H1 (cell line): ENCODE measurements around the gene TMEM273. TPM values are rescaled to one million over a fixed set of nuclear protein-coding genes. Genes with fewer than 3 reads are reported as not detected.

ENCODE experiments used
- CTCF ChIA-PET: fragments of 300-600 bp; sonication (Branson Sonifier 250); formaldehyde crosslinking; loops from one replicate; lab custom pipeline; 2021; ENCODE audit not compliant: partially characterized antibody; lab: Charles Lee
- POLR2A ChIA-PET: fragments of 300-600 bp; sonication (Branson Sonifier 250); formaldehyde crosslinking; loops from one replicate; lab custom pipeline; 2021; ENCODE audit warnings: inconsistent platforms; ENCODE audit not compliant: partially characterized antibody; lab: Charles Lee
- DNase-seq, 2 experiments: peaks; one replicate each; pipeline versions ENCODE4 v3.0.0 to v3.0.0-alpha.2; 2010 to 2022; ENCODE audit warnings: low spot score in 2 of 2, low read depth in 1 of 2, mixed read lengths in 1 of 2
- FAIRE-seq: peaks from 2 replicates; lab custom pipeline; 2011; peaks lifted over from hg19 to GRCh38; lab: Jason Lieb, UNC
- H2AFZ ChIP-seq: 2 replicates; pipeline ENCODE4 v1.8.1; 2012; ENCODE audit warnings: low read length, inconsistent platforms
- H2AK5ac ChIP-seq: 2 replicates; pipeline ENCODE4 v1.6.1; 2013; ENCODE audit warnings: low read depth, low read length
- H2BK120ac ChIP-seq: replicated peaks from 2 replicates; pipeline ENCODE3; 2013; ENCODE audit warnings: low read depth, low read length, inconsistent platforms
- H2BK12ac ChIP-seq: 2 replicates; pipeline ENCODE4 v1.6.1; 2013; ENCODE audit warnings: low read depth, low read length
- H2BK15ac ChIP-seq: 2 replicates; pipeline ENCODE4 v1.6.1; 2013; ENCODE audit warnings: low read length
- H2BK20ac ChIP-seq: 2 replicates; pipeline ENCODE4 v1.6.1; 2013; ENCODE audit warnings: low read length
- H2BK5ac ChIP-seq: 2 replicates; pipeline ENCODE4 v1.6.1; 2013; ENCODE audit warnings: low read depth, low read length
- H3K14ac ChIP-seq: 2 replicates; pipeline ENCODE4 v1.6.1; 2013; ENCODE audit warnings: inconsistent platforms; ENCODE audit not compliant: insufficient read length
- H3K18ac ChIP-seq: 2 replicates; pipeline ENCODE4 v1.6.1; 2013; ENCODE audit warnings: low read length; ENCODE audit errors: extremely low read depth
- H3K23ac ChIP-seq: 2 replicates; pipeline ENCODE4 v1.6.1; 2013; ENCODE audit warnings: inconsistent platforms; ENCODE audit not compliant: insufficient read length
- H3K23me2 ChIP-seq: 2 replicates; pipeline ENCODE4 v1.6.1; 2013; ENCODE audit warnings: low read depth, low read length
- H3K27ac ChIP-seq: 2 replicates; pipeline ENCODE4 v1.6.1; 2011; ENCODE audit warnings: low read depth, low read length, inconsistent platforms
- H3K27me3 ChIP-seq, 4 experiments: replicated peaks in 1 of 4; 1 replicate in 1 of 4; 2 replicates in 3 of 4; pipeline versions ENCODE4 v1.6.1 to v1.8.1; 2011 to 2013; ENCODE audit warnings: low read length in 3 of 4, mild to moderate bottlenecking in 3 of 4, inconsistent platforms in 2 of 4, mixed read lengths in 2 of 4, moderate library complexity in 1 of 4; ENCODE audit not compliant: control insufficient read depth in 3 of 4, insufficient read depth in 3 of 4; ENCODE audit errors: extremely low read depth in 1 of 4
- H3K36me3 ChIP-seq, 4 experiments: 2 replicates each; pipeline versions ENCODE4 v1.6.1 to v1.8.1; 2011 to 2013; ENCODE audit warnings: mild to moderate bottlenecking in 4 of 4, low read length in 3 of 4, moderate library complexity in 2 of 4, control low read depth in 1 of 4, inconsistent platforms in 1 of 4; ENCODE audit not compliant: insufficient read depth in 4 of 4, control insufficient read depth in 2 of 4
- H3K4ac ChIP-seq: replicated peaks from 2 replicates; pipeline ENCODE3; 2013; ENCODE audit warnings: low read length, low read depth, mixed read lengths, inconsistent platforms; ENCODE audit not compliant: insufficient read length
- H3K4me1 ChIP-seq, 4 experiments: replicated peaks in 1 of 4; 1 replicate in 1 of 4; 2 replicates in 3 of 4; pipeline versions ENCODE4 v1.6.1 to v1.8.1; 2011 to 2013; ENCODE audit warnings: low read length in 3 of 4, inconsistent platforms in 2 of 4, mixed read lengths in 1 of 4; ENCODE audit not compliant: insufficient read depth in 4 of 4, control insufficient read depth in 3 of 4
- H3K4me2 ChIP-seq, 2 experiments: 2 replicates each; pipeline versions ENCODE4 v1.6.1 to v1.8.1; 2011 to 2013; ENCODE audit warnings: low read depth in 2 of 2, low read length in 2 of 2, control low read depth in 1 of 2, inconsistent platforms in 1 of 2, mild to moderate bottlenecking in 1 of 2; ENCODE audit not compliant: insufficient read depth in 1 of 2
- H3K4me3 ChIP-seq, 4 experiments: fragments of 200-600, 300-600 bp in 1 of 4; sonication (generic), shearing (Covaris generic), sonication (Bioruptor Twin) in 1 of 4; 2 replicates each; pipeline versions ENCODE4 v1.5.1 to v1.8.1; 2011 to 2016; ENCODE audit warnings: low read length in 4 of 4, low read depth in 3 of 4, control low read depth in 2 of 4, inconsistent platforms in 2 of 4, mild to moderate bottlenecking in 2 of 4, mixed read lengths in 1 of 4, moderate library complexity in 1 of 4; ENCODE audit not compliant: insufficient read depth in 2 of 4; ENCODE audit errors: extremely low read depth in 1 of 4
- H3K56ac ChIP-seq: replicated peaks from 2 replicates; pipeline ENCODE3; 2013; ENCODE audit warnings: low read depth, mild to moderate bottlenecking, mixed read lengths, low read length, inconsistent platforms; ENCODE audit not compliant: insufficient read length
- H3K79me1 ChIP-seq: 2 replicates; pipeline ENCODE4 v1.6.1; 2013; ENCODE audit warnings: low read depth, low read length, control low read depth
- H3K79me2 ChIP-seq, 2 experiments: 2 replicates each; pipeline versions ENCODE4 v1.6.1 to v1.8.1; 2012 to 2013; ENCODE audit warnings: low read length in 2 of 2, mild to moderate bottlenecking in 2 of 2, inconsistent platforms in 1 of 2; ENCODE audit not compliant: insufficient read depth in 2 of 2, control insufficient read depth in 1 of 2
- H3K9ac ChIP-seq, 4 experiments: replicated peaks in 1 of 4; 1 replicate in 1 of 4; 2 replicates in 3 of 4; pipeline versions ENCODE4 v1.6.1 to v1.8.1; 2011 to 2013; ENCODE audit warnings: low read depth in 3 of 4, low read length in 3 of 4, control low read depth in 2 of 4, mild to moderate bottlenecking in 2 of 4, moderate library complexity in 2 of 4, inconsistent platforms in 1 of 4; ENCODE audit errors: extremely low read depth in 1 of 4
- H3K9me3 ChIP-seq, 2 experiments: 2 replicates each; pipeline versions ENCODE4 v1.6.1 to v1.8.1; 2012 to 2013; ENCODE audit warnings: mild to moderate bottlenecking in 2 of 2, moderate library complexity in 2 of 2, control low read depth in 1 of 2, inconsistent platforms in 1 of 2, low read depth in 1 of 2, low read length in 1 of 2, mixed read lengths in 1 of 2; ENCODE audit not compliant: insufficient read depth in 2 of 2
- H4K20me1 ChIP-seq, 2 experiments: replicated peaks in 1 of 2; 2 replicates each; pipeline versions ENCODE3 to v1.8.1; 2011 to 2013; ENCODE audit warnings: inconsistent platforms in 2 of 2, low read length in 2 of 2, mild to moderate bottlenecking in 1 of 2; ENCODE audit not compliant: insufficient read depth in 2 of 2, control insufficient read depth in 1 of 2
- H4K5ac ChIP-seq: 2 replicates; pipeline ENCODE4 v1.6.1; 2013; ENCODE audit warnings: low read length, low read depth, mixed read lengths, inconsistent platforms; ENCODE audit not compliant: insufficient read length
- H4K8ac ChIP-seq: 2 replicates; pipeline ENCODE4 v1.8.0; 2013; ENCODE audit warnings: mild to moderate bottlenecking, moderate library complexity, low read length, inconsistent platforms; ENCODE audit not compliant: insufficient read depth; ENCODE audit errors: extremely low read depth
- H4K91ac ChIP-seq: replicated peaks from 2 replicates; pipeline ENCODE3; 2013; ENCODE audit warnings: low read length, mixed read lengths, inconsistent platforms; ENCODE audit not compliant: insufficient read length
- CREB1 ChIP-seq: IDR thresholded peaks from 2 replicates; pipeline ENCODE4 v1.6.1; 2012; ENCODE audit warnings: inconsistent platforms
- TBP ChIP-seq: IDR thresholded peaks from 2 replicates; pipeline ENCODE4 v1.6.1; 2011; ENCODE audit warnings: low read depth, low read length, improper control_type of control experiment
- ZNF274 ChIP-seq: IDR thresholded peaks from 2 replicates; pipeline ENCODE4 v1.7.0; 2012; ENCODE audit warnings: low read length, borderline replicate concordance; ENCODE audit errors: extremely low read depth
- WGBS, 2 experiments: shearing (Covaris generic) in 1 of 2; methylation state at CpG; one replicate each; pipeline versions ENCODE4 v1.1.6 to v1.1.7; 2013 to 2015; ENCODE audit warnings: low lambda C conversion rate in 2 of 2, mixed read lengths in 2 of 2, inconsistent platforms in 1 of 2, low coverage in 1 of 2, missing lambda C conversion rate in 1 of 2; ENCODE audit not compliant: insufficient replicate concordance in 2 of 2, insufficient coverage in 1 of 2, insufficient read length in 1 of 2; ENCODE audit errors: extremely low coverage in 1 of 2, missing lambda C conversion rate in 1 of 2; 5-methylcytosine and 5-hydroxymethylcytosine counted together
- polyA plus RNA-seq, 7 experiments: library from polyadenylated mRNA; depleted of rRNA in 3 of 7; stranded (reverse) in 5 of 7; unstranded in 2 of 7; fragments of >200 nt in 5 of 7; fragments of 200-250 nt in 2 of 7; gene quantifications; 1 replicate in 5 of 7; 2 replicates in 1 of 7; 4 replicates in 1 of 7; pipeline versions ENCODE4 v1.2.1 to v1.2.3, GENCODE V29; 2011 to 2013; ENCODE audit warnings: missing spikeins in 2 of 7, mixed read lengths in 2 of 7
- total RNA-seq: library from RNA; stranded (reverse); fragmentation: NEBNext Ultra II Directional; extraction: Animal tissue kit (Norgen Biotek cat#: 25700); gene quantifications from 2 replicates; pipeline ENCODE4 v1.2.1, GENCODE V29; 2021
- TF ChIP-seq, protein P1 (sequence below): IDR thresholded peaks from 2 replicates; pipeline ENCODE4 v1.6.1; 2012; ENCODE audit warnings: low read length, inconsistent platforms

The TMEM273 gene
- total and polyA plus RNA-seq, 2 of the 8 experiments (the other 6 are each of a cell fraction or from before 2014, with no cell fraction given), result not detected

DNA sequence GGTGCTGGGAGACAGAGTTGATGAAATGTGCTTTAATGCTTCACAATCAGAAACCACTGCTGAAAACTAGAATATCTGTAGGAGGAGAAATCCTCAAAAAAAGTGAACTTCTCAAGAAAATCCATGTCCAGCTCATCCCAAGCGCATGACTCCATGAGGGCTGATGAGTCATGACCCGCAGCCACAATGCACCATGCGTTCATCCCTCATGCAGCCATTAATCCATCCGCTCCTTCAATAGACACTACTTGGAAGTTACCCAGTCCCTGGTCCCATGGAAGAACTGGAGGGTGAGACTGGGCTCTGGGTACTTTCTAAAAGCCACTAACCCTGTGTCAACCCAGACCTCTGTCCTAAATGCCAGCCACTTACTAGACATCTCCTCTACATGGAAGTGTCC lies 24.4 kb downstream of the TMEM273 start:
- Histone ChIP-seq H4K8ac (no peak overlapping the region), H2AK5ac (no peak overlapping the region), H2BK120ac (no peak overlapping the region), H3K14ac (no peak overlapping the region), H4K20me1 (no peaks in the 10 kb centered on the region), H4K91ac (no peak overlapping the region), H3K9ac (no peak overlapping the region), H3K79me2 (no peaks in the 10 kb centered on the region), H3K36me3 (no peaks in the 10 kb centered on the region), H4K5ac (no peak overlapping the region), H3K9me3 (no peaks in the 10 kb centered on the region), H2BK12ac (no peak overlapping the region), H3K79me1 (no peaks in the 10 kb centered on the region), H3K27ac (no peak overlapping the region), H3K18ac (no peak overlapping the region), H2BK15ac (no peak overlapping the region), H3K4ac (no peak overlapping the region), H3K27me3 (no peaks in the 10 kb centered on the region), H2BK5ac (no peak overlapping the region), H3K56ac (no peak overlapping the region), H3K4me1 (peaks cover 0 to 2% (median 0%) of the 10 kb centered on the region in 4 experiments; a peak in 3 of 7 replicates), H3K4me3 (no peak overlapping the region), H3K23ac (no peak overlapping the region), H2AFZ (no peak overlapping the region), H2BK20ac (no peak overlapping the region), H3K4me2 (no peak overlapping the region), H3K23me2 (no peaks in the 10 kb centered on the region)
- DNase-seq (no peak), FAIRE-seq (no peak)
- ChIA-PET POLR2A (no interaction called here), CTCF (interaction anchor here (0.6 to 5.5 kb wide), 41 partner anchors 10 to 523 kb away, joined by 3 to 49 read pairs (median 5); partner anchors contain the start of gene TMEM273)
- TF ChIP-seq ZNF274 (no peak), TBP (no peak), CREB1 (no peak)
- TF ChIP-seq, protein P1, sequence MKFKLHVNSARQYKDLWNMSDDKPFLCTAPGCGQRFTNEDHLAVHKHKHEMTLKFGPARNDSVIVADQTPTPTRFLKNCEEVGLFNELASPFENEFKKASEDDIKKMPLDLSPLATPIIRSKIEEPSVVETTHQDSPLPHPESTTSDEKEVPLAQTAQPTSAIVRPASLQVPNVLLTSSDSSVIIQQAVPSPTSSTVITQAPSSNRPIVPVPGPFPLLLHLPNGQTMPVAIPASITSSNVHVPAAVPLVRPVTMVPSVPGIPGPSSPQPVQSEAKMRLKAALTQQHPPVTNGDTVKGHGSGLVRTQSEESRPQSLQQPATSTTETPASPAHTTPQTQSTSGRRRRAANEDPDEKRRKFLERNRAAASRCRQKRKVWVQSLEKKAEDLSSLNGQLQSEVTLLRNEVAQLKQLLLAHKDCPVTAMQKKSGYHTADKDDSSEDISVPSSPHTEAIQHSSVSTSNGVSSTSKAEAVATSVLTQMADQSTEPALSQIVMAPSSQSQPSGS, result no peak
- WGBS, 2 experiments, result 93% methylated on average over 4 of the region's 4 CpGs; no CpG with 5 or more reads in 1 of the 2 experiments
